GM19438 (cell line): ENCODE results near the gene PHF14.
"Not testable (repeated sequence)": the region's sequence is repeated elsewhere in the genome, so short reads cannot be mapped to it uniquely, and the experiment has no call there.

ENCODE experiments used
- ATAC-seq: cut with Tn5 transposase; IDR thresholded peaks from one replicate; pipeline ENCODE4 v1.9.1; 2021; ENCODE audit warnings: low read depth; ENCODE audit not compliant: unreplicated experiment

PHF14 gene

DNA sequence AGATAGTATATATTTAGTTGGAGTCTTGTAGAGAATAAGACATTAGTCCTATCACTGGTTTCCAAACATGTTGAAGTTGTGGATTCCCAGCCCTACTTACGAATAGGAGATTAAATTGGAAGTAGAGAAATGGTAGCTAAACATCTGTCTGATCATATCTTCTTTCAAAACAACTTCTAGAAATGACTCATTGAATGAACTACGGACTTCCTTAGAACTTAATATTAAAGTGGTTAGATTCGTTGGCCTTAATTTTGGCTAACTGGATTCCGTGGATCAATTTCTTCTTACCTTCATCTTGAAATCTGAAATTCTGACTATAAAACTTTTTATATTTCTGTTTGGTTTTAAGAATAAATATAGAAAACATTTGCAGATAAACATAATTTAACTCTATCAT lies 3.4 kb downstream of the PHF14 start:
- ATAC-seq = no peak

DNA sequence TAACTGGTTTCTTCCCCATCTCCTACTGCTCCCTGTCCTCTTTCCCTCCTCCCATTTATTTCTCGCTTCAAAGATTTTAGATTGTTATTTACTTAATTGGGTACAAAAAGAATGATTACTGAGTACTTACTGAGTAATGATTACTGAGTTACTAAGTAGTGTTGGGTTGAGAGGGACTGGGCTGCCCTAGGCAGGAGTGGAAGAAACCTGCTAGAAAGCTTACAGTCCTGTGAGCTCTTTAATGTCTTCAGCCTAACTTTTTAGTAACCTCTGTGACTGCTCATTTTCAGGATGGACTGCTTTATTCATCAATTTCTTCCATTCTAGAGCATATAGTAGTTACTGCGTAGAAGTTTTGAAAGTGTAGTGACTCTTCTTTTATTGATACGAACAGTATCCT lies 7.6 kb downstream of the PHF14 start:
- no peak for ATAC-seq

DNA sequence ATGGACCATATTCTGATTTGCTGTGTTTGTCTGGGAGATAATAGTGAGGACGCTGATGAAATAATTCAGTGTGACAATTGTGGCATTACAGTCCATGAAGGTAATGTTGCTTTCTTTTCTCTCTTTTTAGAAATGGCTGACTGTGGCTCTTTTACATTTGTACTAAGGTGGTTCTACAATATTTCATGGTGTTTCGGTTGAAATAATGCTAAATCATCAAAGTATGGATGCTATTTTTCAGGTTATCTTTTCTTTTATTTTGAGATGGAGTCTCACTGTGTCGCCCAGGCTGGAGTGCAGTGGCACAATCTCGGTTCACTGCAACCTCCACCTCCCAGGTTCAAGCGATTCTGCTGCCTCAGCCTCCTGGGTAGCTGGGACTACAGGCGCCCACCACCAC lies 17.1 kb downstream of the PHF14 start:
- not testable (repeated sequence) for ATAC-seq

DNA sequence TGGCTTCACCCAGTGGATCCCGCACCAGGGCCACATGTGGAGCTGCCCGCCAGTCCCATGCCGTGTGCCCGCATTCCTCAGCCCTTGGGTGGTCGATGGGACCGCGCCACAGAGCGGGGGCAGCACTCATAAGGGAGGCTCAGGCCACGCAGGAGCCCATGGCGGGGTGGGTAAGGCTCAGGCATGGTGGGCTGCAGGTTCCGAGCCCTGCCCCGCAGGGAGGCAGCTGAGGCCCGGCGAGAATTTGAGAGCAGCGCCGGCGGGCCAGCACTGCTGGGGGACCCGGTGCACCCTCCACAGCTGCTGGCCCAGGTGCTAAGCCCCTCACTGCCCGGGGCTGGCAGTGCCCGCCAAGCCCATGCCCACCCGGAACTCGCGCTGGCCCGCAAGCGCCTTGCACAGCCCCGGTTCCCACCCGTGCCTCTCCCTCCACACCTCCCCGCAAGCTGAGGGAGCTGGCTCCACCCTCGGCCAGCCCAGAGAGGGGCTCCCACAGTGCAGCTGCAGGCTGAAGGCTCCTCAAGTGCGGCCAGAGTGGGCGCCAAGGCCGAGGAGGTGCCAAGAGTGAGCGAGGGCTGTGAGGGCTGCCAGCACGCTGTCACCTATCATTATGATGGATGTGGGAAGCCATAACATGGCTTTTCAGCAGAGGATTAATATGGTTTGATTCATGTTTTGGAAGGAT lies 22.0 kb downstream of the PHF14 start:
- not testable (repeated sequence) for ATAC-seq

DNA sequence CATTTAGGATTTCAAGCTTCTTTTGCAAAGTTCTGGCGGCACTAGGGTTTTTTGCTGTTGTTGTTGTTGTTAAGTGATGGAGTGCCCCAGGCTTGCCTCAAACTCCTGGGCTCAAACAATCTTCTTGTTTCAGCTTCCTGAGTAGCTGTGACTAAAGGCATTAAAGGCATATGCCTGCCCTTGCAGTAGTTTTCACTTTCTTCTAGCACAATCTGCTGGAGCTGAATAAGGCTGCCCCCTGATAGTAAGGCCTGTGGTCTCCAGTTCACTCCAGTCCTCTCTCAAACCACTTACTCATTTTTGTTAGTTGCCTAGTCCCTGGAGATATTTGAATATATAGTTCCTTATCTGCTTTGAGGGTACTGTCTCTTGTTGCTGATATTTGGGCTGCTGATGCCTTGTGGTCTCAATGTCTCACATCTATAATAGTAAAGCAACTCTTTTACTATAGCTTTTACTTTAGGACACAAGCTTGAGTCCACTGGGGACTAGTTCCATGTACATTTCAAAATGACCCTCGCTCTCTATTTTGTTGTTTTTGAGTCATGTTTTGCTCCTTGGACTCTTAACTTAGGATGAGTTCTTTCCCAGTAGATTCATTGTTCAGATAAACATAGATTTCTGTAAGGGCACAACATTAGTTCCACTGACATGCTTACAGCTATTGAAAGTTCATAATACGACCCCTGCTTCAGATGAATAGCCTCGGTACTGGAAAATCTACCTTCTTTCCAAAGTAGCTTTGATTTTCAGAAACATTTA lies 25.5 kb downstream of the PHF14 start:
- no peak for ATAC-seq

DNA sequence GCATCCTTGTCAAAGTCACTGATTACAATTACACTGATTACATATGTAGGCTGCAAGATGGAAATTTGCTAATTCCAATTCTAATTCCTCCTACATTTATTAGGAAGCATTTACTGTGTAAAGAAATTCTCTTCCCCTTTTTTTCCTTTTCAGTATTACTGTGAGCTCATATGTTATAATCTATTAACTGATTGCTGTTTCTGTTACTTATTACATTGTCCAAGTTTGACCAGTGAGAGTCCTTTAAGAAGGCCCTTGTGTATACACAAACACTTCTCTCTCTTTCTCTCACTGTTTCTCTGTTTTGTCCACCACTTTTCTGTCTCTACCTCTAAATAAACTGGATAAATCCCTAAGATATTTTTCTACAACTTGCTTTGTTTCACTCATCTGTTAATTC lies 31.5 kb downstream of the PHF14 start:
- ATAC-seq = no peak

DNA sequence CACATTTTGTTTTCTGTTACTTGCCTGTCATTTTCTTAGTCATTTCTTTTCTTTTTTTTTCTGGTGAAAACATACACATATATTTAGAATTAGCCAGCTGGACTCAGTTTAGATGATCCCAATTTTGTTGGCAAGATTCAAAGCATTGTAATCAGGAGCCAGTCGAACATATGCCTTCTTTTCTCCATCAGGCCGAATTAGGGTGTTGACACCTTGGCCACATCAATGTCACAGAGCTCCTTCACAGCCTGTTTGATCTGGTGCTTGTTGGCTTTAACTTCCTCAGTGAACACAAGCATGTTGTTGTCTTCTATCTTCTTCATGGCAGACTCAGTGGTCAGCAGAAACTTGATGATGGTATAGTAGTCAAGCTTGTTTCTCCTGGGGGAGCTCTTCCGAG lies 32.6 kb downstream of the PHF14 start:
- ATAC-seq = no peak

DNA sequence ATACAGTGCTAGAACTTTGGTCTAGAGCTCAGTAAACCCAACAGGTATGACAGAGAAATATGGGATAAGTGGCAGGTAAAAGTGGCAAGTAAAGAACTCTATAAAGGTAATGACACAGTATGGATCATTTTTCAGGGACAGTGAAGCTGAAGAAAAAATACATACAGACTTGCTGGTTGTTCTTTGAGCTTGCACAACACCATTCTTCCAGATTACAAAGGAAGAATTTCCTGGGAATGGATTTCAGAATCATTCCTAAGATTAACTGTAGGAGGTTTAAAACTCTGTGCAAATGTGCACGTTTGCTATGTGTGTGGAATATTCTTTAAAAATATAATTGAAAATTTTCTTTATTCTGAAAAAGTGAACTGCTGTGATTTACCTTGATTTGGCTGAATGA lies 36.0 kb downstream of the PHF14 start:
- no peak for ATAC-seq

DNA sequence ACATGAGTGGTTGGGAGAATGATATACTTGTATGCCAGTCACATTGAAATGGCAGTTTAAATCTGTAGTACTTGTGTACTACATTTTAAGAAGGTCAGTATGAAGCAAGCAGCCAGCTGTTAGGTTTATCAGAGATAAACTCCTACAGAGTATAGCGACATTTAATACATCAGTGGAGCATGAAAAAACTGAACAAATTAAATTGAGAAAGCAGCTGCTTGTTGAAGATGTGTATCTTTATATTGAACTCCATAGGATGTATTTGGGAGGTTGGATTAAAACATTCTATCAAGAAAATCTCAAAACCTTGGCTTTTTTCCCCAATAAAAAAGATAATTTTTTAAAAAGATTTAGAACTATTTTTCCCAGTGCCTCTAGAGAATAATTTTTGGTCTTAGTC lies 47.8 kb downstream of the PHF14 start:
- no peak for ATAC-seq

DNA sequence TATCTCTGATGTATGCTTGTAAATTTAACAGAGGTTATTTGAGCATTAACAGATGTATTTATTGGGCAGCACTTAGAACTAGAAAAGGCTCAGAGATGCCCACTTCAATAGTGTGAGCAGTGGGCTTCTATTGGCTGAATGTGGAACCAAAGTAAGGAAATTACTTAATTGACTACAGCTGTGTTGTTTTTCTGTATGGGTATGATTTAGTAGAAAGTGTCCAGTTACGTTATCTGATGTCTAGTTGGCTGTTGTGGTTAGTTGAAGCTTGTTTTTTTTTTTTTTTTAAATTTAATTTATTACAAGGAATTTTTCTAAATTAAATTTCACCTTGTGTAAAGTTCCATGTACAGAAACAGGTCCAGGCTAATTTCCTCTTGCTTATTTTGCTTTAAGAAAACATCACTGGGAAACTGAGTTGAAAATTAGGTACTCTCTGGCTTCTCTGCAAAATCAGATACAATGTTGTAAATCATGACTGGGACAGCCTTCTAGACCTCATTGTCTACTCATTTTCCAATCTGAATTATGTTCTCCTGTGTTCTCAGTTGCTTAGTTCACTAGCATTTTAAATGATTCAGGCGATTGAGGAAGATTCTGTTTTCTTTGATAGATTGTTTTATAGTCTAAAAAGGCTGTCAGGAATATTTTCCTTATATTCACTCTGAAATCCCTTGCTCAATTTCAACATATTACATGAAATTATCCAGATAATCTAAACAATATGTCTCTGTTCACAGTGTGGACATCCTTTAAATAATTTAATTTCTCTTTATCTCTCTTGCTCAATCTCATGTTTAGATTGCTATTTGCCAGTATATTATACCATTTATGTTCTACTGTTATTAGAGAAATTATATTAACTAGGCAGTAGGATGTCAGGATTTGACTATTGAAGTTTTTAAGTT lies 53.0 kb downstream of the PHF14 start:
- no peak for ATAC-seq

DNA sequence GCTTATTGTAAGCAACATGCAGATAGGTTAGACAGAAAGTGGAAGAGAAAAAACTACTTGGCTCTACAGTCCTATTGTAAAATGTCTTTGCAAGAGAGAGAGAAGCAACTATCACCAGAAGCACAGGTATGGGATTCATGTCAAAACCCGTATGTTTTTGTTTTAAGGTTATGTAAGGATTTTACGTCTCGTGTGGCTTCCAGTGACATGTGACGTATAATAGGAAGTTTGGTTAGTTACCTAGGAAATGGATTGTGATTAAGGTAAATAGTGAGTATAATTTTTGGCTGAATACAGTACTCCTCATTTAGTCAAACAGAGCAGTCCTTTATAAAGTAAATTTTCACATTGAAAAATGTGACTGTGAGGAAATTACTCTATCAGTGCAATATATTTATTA lies 62.0 kb downstream of the PHF14 start:
- ATAC-seq = no peak

DNA sequence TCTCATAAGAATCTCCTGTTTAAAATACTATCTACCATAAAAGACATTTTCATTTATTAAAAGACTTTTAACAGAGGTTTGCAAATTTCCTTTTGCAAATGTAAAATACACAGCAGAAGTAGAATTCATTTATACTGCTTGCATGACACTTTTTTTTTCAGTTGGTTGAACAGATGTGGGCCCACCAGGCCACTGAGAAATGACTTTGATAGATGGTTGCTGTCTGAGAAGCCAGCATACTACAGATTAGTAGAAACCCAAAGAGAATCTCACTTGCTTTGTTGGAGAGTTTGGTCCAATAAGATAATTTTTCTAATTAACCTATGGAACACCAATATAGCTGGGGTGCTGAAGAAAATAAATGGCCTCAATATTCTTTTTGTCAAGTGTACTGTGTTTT lies 66.3 kb downstream of the PHF14 start:
- ATAC-seq = no peak

DNA sequence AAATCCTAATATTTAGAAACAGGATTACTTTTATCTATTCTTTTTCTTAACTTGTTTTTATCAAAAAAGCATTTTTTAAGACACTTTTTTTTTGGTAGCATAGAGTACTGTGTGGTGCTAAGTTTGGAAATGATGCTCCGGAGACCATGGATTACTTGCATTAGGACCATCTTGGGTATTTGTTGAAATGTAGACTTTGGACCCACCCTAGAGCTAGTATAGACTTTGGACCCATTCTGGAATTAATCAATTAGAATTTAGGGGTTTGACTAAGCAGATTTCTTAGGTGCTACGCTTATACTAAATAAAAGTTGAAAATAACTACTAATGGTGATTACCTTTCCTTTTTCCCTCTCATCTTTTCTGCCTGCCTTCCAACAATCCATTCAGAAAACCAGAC lies 80.4 kb downstream of the PHF14 start:
- no peak for ATAC-seq

DNA sequence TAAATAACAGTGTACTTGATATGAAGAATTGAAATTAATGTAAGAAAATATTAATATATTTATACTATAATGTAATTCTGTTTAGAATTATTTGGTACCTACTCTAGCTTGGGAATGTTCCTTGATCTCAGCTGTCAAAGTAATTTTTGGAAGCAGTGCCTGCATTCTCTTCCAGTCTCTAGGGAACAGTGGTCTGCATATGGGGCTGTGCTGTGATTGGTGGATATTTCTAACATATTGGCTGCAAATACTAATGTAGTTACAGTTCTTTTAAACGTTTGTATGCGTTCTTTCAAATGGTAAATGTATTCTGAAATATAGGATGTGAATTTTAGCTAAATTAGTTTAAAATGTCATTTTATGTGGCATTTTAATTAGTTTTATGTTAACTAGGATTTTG lies 87.2 kb downstream of the PHF14 start:
- ATAC-seq = no peak

DNA sequence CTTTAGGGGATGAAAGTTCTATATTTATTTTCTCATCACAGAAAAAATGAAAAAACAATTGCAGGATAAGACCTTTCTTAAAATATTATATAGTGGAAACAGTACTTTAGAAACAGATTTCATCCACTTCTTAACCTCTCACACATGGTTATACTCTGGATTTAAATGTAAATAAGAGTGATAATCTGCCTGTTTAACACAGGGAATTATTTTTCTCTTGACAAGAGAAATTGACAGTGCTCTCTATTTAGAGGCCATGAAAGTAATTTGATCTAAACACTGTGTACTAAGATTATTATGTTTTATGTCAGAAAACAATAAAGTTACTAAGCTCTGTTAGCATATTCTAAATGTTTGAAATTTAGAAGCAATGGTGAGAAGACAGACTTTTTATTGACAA lies 88.4 kb downstream of the PHF14 start:
- ATAC-seq = no peak

DNA sequence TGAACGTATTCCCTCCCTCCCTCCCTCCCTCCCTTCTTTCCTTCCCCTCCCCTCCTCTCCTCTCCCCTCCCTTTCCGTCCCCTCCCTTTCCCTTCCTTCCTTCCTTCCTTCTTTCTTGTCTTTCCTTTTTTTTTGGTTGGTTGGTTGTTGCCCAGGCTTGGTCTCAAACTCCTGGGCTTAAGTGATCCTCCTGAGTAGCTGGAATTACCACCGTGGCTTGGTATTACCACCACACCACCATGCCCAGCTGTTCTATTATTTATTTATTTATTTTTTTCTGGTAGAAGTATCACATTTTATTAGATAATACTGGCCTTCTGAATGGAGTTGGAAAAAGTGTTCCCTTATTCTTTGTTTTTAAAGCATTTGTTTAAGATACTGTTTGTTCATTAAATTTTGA lies 95.9 kb downstream of the PHF14 start:
- ATAC-seq = no peak

DNA sequence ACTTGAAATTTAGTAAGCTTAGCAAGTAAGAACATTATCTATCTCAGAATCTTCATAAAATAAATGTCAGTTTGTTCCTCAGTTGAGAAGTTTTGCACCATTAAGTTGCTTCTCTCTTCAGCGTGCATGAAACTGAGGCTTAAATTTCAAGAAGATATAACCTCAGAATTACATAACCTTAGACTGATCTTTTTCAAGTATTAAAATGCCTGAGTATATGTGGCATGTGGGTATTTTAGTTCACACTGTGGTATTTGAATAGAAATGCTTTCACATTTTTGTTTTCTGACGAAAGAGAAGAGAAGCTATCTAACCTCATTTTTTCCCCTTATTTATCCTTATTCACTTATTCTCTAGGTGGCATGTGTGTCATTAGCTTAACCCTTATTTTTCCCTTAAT lies 104.1 kb downstream of the PHF14 start:
- ATAC-seq = no peak

DNA sequence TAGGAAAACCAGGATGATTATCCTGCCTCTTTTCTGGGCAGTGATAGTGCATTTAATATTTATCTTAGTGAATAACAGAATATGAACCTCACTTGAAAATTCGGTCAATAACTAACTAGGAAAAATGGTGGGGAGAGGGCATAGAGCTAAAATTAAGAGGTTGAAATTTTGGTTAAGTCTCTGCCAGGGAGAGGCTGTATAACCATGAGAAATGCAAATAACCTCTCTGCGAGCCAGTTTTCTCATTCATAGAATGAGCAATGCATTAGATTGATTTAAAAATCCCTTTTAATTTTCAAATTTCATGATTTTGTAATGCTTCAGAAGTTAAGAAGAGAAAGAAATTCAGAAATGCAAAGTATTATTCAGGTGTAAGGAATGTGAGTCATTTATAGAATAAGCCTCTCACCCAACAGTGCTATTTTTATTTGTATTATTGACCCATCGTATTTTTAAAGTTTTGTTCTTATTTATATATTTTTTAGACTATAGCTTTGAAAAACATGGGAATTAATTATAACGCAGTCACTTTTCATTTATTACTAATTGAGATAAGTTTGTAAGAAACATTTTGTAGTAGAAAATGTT lies 104.7 kb downstream of the PHF14 start:
- ATAC-seq = no peak

DNA sequence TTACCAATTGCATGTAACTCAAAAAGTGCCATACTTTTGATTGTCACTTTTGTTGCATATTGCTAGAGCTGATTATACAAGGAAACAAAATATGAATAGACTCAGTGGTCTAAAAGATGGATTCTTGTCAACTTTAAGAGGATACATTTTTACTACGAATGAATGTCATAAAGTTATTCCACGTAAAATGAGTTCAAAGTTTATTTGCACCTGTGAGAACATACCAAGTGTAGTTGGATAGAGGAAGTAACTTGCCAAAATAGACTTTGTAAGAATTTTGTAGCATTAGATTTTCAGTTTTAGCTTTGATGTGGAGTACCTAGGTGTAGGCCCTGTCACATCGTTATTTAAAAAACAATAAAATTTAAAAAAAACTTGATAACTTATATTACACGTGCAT lies 106.2 kb downstream of the PHF14 start:
- no peak for ATAC-seq

DNA sequence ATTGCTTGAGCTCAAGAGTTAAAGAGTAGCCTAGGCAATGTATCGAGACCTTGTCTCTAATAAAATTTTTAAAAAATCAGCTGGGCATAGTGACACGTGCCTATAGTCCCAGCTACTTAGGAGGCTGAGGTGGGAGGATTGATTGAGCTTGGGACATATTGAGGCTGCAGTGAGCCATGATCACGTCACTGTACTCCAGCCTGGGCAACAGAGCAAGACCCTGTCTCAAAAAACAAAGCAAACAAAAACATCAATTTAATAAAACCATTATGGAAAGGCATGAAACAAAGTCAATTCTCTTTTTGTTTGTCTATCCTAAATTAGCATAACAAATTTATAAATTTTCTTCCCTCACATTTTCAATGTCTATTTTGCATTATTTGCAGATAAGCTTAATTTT lies 108.4 kb downstream of the PHF14 start:
- ATAC-seq = no peak
